ENCODE measurements around the gene SPHKAP.
"Not testable (repeated sequence)": the region's sequence is repeated elsewhere in the genome, so short reads cannot be mapped to it uniquely, and the experiment has no call there.

SPHKAP gene, protein sequence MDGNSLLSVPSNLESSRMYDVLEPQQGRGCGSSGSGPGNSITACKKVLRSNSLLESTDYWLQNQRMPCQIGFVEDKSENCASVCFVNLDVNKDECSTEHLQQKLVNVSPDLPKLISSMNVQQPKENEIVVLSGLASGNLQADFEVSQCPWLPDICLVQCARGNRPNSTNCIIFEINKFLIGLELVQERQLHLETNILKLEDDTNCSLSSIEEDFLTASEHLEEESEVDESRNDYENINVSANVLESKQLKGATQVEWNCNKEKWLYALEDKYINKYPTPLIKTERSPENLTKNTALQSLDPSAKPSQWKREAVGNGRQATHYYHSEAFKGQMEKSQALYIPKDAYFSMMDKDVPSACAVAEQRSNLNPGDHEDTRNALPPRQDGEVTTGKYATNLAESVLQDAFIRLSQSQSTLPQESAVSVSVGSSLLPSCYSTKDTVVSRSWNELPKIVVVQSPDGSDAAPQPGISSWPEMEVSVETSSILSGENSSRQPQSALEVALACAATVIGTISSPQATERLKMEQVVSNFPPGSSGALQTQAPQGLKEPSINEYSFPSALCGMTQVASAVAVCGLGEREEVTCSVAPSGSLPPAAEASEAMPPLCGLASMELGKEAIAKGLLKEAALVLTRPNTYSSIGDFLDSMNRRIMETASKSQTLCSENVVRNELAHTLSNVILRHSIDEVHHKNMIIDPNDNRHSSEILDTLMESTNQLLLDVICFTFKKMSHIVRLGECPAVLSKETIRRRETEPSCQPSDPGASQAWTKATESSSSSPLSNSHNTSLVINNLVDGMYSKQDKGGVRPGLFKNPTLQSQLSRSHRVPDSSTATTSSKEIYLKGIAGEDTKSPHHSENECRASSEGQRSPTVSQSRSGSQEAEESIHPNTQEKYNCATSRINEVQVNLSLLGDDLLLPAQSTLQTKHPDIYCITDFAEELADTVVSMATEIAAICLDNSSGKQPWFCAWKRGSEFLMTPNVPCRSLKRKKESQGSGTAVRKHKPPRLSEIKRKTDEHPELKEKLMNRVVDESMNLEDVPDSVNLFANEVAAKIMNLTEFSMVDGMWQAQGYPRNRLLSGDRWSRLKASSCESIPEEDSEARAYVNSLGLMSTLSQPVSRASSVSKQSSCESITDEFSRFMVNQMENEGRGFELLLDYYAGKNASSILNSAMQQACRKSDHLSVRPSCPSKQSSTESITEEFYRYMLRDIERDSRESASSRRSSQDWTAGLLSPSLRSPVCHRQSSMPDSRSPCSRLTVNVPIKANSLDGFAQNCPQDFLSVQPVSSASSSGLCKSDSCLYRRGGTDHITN (N-terminal part only)

DNA sequence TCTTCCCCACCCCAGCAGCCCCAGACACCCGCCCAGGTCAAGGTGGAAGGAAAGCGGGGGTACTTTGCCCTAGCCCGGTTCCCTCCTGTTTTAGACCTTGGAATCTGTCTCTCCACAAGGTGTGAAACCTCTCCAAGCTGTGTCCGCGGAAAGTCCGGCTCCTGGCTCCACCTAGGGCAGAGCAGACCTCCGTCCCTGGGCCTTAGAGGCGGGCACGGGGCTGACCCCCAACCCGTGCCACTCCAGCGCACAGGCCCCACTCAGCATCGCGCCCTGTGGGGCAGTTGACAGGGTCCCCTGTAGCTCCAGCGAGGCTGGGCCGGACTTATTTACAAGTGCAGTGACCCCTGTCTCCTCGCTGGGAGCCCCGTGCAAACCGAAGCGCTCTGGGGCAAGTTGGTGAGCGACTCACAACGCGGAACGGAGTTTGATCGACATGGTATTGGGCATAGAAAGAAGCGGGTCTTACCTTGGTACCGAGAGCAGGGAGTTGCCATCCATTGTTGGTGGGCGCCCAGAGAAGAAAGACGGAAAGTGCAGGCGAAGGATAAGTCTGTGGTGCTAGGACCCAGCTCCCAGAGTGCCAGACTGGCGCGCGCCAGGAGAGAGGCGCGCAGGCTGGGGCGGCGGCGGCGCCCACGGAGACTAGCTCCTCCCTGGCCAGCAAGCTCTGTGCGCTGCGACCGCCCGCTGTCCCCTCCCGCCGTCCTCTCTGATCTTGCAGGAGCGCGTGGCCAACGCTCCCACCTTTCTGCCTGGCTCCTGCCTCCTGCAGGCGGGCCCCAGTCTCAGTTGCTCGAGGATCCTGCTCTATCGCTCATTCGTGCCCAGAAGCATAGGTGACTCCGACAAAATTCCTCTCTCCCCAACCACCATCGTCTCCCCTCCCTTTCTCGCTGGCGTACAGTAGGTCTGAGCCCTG, at the start of gene SPHKAP:
TSS of gene SPHKAP (minus strand) at position 590 of the 922 bp plus-strand sequence. CDS start at position 501, 89 bp downstream.
- no peak for DNase-seq (ENCODE audit: low read depth)

DNA sequence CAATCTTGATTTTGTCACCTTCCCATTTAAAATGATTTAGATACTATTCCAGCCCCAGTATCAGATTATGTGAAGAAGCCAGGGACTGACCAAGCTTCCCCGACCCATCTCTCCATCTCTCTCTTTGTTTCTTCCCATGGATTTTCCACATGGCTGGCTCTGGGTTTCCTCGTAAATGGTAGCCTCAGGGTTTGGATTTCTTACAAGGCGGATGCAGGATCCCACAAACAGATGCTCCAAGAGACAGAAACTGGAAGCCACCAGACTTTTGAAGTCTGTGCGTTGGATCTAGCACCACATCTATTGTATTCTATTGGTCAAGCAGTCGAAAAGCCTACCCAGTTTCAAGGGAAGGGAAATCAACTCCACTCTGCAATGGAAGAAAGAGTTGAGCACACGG, 46.0 kb upstream of the SPHKAP start:
- no peak for DNase-seq (ENCODE audit: low read depth)

DNA sequence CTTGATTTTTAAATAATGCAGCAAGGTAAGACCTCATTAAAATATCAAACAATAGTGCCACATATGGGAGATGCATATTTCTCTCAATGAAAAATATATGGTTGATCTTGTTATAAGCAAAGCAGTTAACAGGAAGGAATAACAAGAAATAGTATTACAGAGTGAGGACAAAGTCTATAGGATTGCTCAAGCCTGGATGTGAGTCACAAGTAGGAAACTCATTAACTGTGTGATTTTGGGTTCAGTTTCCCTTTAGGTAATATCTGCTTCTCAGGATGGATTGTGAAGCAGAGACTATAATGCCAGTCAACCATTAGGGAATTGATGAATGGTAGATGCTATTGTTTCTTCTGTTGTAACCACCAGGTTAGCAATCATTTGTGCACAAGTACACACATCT, 42.9 kb upstream of the SPHKAP start:
- DNase-seq (ENCODE audit: low read depth) = no peak

DNA sequence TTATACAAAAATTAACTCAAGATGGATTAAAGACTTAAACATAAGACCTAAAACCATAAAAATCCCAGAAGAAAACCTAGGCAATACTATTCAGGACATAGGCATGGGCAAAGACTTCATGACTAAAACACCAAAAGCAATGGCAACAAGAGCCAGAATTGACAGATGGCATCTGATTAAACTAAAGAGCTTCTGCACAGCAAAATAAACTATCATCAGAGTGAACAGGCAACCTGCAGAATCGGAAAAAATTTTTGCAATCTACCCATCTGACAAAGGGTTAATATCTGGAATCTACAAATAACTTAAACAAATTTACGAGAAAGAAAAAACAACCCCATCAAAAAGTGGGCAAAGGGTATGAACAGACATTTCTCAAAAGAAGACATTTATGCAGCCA, 37.1 kb upstream of the SPHKAP start:
- DNase-seq (ENCODE audit: low read depth) = not testable (repeated sequence)

DNA sequence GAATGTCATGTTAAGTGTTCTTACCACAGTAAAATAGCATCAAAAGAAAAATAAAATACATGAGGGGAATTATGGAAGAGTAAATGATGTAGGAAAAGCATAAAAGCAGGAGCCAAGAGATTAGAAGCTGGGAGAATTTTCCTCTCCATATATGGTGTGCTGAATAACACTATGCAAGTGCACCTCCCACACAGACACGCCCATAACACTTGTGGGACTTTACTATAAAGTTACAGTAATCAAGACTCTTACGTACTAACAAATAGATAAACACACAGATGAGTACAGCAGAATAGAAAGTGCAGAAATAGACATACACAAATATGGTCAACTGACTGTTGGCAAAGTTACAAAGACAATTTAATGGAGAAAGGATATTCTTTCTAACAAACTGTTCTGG, 16.0 kb upstream of the SPHKAP start:
- no peak for DNase-seq (ENCODE audit: low read depth)

DNA sequence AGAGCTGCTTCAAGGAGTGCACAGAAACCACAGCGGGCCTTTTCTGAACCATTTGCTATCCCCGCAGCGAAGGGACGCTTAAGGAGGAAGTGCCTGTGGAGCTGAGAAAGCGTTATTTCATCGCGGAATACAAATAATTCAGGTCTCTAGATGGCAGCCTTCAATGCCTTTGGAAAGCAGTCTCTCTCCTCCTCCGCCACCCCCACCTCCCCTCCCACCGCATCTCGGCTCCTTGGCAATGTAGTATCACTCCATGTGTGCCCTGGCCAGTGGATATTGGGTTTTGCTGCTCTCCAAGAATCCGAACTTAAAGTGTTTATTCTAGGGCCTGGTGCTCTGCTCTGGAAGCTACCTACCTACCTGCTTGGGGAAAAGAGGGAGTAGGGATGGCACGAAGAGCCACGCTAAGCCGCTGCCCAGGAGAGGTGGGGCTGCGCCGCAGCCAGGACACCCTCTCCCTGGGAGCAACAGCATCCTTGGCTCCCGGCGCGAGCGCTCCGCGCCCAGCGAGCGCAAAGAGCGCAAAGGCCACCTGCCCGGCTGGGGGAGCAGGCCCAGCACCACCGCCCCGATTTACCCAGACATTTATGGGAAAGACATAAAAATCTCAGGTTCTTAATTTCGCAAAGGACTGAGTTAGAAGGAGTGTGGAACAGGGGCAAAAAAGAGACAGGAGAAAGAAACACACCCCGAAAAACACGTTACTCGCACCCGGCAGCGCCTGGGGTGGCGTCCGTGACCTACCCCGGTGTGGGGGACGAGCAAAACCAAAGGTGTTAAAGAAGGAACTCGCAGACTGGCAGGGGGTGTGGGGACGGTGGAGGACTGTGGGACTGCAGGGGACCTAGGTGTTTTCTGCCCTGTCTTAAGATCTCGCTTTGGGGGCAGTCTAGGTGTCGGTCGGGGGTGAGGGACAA, 1.0 kb downstream of the SPHKAP start:
- no peak for DNase-seq (ENCODE audit: low read depth)

DNA sequence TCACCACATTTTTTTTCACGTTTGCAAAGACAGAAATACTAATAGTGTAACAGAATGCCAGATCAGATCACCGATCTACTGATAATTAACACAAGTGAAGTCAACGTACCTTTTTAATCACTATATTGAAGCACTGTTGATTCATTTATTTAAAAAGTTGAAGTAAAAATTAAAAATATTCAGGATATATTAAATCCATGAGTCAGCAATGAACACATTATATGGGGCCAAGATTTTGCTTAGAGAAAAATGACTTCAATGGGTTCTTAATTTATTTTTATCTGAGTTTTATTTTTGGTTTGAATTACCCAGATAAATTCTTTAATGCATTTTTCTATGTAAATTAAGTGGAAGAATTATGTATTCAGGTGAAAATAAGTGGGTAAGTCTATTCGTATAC, 14.2 kb downstream of the SPHKAP start:
- DNase-seq (ENCODE audit: low read depth) = no peak

DNA sequence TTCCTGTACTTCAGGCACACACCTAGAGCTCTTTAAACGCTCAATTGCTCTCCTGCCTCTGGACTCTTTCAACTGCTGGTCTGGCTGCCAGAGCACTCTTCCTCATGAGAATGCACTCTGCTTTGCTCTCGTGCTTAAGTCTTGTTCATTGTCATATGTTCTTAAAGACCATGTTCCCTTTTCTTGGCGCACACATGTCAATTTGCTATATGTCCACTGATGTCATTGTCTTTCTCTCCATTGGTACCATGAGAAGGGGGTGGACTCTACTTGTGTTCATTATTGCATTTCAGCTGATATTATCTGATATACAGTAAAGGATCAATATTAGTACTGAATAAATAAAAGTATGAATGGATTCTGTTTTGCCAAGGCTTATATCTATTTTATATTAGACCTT, 16.8 kb downstream of the SPHKAP start:
- DNase-seq (ENCODE audit: low read depth) = no peak

DNA sequence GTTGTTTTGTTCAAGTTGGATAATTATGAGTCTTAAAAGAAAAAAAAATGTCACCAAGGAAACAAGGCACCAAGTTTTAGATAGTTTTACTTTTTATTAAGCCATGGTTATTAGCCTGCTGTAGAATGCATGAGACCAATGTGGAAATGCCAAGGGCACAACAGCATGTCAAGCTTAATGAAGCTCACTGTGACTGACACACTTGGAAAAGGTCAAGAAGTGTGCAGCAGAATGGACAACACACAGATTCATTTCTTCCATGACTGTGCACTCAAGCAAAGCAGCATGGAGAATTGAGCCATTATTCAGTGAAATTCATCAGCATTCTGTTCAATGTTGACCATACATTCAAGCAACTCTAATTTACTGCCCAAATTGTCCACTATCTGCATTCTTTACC, 23.6 kb downstream of the SPHKAP start:
- no peak for DNase-seq (ENCODE audit: low read depth)

DNA sequence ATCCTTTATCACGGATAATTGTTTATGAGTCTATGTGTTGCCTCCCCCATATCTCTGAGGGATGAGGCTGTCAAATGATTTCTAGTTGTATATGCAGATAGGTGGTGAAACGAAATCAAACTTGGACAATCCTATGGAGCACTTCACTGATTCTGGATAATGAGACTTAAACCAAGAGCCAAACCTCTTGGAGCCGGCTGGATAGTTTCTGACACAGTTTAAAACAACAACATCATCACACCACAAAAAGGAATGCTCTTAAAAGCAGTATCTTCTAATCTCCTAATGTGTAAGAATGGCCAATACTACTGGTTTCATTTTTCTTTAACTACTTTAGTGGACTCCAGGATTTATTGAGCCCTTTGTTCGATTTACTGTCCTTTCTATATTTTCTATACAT, 36.5 kb downstream of the SPHKAP start:
- no peak for DNase-seq (ENCODE audit: low read depth)

DNA sequence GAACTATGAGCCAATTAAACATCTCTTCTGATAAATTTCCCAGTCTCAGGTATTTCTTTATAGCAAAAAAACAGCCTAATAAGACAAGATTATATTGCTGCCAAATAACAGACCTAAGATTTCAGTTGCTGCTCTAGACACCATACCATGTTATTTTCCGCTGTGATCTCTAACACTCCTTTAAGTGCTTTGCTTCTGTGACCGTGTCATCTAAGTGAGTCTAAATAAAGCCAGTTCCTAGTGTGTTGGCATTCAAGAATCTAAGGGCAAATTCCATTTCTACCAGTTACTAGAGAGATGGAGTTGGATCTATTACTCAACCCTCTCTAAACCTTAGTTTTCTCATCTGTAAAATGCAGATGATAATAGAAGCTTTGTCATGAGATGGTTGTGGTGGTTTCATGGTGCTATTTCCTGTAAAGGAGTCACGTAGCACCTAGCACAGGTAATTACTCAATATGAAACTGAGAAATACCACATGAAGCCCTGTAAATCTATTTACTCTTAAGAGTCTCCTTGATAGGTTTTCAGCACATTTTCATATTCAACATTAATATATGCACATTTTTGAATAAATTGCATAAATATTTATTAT, 40.5 kb downstream of the SPHKAP start:
- DNase-seq (ENCODE audit: low read depth) = no peak

DNA sequence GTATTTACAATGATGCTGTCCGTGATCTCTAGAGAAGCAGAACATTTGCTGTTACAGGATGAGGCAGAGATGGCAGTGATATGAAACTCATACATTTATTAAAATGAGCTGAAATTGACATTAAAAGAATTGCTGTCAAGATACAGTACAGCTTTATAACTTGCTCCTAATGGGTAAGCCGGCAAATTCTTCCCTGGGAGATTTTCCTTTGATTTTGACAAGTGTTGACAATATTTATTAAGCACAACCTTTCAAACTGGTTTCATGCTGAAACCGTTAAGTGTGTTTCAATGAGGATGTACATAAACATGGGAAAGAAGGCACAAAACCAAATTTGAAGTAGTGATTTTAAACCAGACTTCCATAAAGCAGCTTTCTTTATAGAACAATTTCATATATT, 45.5 kb downstream of the SPHKAP start:
- no peak for DNase-seq (ENCODE audit: low read depth)

DNA sequence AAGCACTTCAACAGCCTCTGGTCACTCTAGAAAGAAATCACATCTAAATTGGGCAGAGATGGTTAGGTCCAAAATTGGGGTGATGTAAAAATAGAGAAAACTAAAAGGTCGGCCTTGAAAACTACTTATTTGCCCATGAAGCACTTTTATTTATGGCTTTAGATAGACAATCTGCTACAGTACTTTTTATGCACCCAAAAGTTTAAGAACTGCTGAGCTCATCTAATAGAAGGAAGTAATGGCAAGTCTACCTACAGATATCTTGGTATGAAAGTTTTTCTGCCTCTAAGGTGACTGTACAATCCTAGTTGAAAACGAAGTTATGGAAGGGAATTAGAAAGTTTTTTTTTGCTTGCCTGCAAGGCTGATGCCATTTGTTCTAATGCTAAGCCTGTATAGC, 46.2 kb downstream of the SPHKAP start:
- DNase-seq (ENCODE audit: low read depth) = no peak

DNA sequence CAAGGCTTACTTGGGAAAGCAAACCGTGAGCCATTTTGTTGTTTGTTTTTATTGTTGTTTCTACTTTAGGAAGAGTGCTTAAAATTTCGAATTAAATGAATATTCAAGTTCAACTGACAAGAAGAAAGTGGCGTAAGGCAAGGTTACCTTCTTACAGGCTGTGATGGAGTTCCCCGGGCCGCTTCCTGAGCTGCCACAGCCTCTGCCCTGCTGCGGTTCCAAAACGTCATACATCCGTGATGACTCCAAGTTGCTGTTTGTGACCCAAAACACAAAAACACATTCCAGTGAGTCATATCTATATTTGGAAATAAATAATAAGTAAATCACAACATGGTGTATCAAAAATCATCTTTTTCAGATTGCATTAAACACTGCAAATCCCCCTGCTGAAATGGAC, 49.7 kb downstream of the SPHKAP start:
- no peak for DNase-seq (ENCODE audit: low read depth)

DNA sequence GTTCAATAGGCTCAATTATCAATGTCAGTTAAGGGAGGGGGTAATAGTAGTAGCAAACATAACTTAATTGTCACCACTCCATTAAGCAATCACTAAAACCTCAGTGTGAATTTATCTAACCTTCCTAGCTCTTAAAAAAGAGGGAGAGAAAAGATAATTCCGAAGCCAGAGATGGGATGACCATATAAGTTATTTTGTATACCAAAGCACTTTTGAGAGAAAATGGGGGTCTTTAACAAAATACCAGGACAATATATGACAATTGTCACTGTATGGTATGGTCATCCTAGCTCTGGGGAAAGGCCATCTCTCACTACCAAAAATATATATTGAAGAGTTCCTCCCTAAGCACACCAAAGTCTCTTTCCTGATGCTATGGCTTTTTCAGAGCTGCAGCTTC, 55.1 kb downstream of the SPHKAP start:
- no peak for DNase-seq (ENCODE audit: low read depth)

DNA sequence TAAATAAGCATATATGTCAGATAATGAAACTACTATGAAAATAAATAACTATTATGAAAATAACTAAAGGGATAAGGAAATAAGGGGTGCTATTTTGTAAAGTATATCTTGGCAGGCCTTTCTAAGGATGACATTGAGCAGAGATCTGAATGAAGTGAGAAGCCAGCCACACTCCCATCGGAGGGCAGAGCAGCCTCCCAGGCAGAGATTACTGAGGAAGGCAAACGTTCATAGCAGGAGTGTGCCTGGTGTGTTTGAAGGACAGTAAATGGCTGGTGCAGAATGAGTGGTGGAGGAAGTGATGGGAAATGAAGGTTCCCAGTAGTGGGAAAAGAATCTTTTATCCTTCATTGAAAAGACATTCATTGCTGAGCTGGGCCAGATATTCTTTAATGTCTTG, 62.5 kb downstream of the SPHKAP start:
- DNase-seq (ENCODE audit: low read depth) = no peak

DNA sequence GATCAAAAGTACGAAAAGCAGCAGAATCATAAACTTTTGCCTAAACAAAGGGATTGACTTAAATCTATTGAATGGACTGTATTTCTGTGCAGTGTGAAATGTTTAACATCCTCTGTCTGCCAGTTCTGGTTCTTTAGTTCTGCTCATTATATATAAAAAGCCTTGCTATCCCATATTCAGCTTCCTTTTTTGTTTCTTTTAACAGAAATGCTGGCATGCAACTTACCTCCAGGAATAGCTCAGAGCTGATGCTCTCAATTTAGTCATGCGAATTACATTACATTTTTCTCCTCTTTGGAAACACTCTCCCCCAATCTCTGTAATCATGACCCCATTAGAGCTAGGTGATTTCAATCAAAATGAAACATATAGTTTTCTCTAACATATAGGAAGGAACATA, 73.6 kb downstream of the SPHKAP start:
- no peak for DNase-seq (ENCODE audit: low read depth)

DNA sequence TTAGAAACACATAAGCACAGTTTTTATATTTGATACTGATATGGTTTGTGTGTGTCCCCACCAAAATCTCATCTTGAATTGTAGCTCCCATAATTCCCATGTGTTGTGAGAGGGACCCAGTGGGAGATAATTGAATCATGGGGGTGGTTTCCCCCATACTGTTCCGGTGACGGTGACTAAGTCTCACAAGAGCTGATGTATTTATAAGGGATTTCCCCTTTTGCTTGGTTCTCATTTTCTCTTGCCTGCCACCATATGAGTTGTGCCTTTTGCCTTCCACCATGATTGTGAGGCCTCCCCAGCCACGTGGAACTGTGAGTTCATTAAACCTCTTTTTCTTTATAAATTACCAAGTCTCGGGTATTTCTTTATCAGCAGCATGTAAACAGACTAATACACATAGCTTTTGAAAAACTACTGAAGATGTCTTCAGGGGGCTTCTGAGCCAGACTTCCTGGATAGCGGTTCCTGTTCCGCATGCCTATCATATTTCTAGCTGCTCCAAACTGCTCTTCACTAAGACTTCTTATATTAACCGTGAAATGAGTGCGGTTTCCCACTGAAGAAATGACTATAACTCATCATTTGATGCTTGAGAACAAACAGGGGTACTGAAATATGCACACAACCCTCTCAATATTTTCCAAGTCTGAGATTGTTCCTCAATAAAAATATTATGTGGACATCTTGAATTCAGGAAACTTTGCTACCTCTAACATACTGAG, 75.8 kb downstream of the SPHKAP start:
- no peak for DNase-seq (ENCODE audit: low read depth)

DNA sequence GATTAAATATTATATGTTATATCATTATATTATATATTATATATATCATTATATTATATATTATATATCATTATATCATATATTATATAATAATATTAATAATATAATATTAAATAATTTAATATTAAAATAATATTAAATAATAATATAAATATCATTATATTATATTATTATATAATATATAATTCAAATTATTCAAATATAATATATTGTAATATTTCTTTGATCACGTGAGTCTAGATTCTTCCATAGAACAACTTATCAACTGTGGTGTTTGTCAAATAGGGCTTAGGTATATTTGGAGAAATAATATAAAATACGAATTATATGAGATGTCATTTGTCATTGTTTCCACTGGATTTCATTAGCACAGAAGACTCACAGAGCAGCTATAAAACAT, 77.3 kb downstream of the SPHKAP start:
- DNase-seq (ENCODE audit: low read depth) = no peak
